ENCODE measurements around the gene ELOVL6. TPM values are rescaled to one million over a fixed set of nuclear protein-coding genes. Genes with fewer than 3 reads are reported as not detected.
"Not testable (repeated sequence)": the region's sequence is repeated elsewhere in the genome, so short reads cannot be mapped to it uniquely, and the experiment has no call there.

Gene ELOVL6
- total RNA-seq, 2 experiments from 2014 or later: 9.9 to 14.6 TPM

GRCh38 chr4:110164251-110164650, 34.2 kb downstream of the ELOVL6 start:
- POLR2A ChIA-PET: interaction anchor here (2.6 kb wide), 1 partner anchor 33 kb away, joined by 44 read pairs; the partner anchor contains the start of gene ELOVL6
- H3K27me3 Mint-ChIP-seq: no peaks in the 10 kb centered on the region
- H3K4me1 Mint-ChIP-seq: peaks cover 19% of the 10 kb centered on the region
- H3K36me3 Mint-ChIP-seq: peaks cover 21% of the 10 kb centered on the region
- ATAC-seq (ENCODE audit: low read depth) (no peak), DNase-seq (no peak)
- no peak overlapping the region for H3K27ac Mint-ChIP-seq
- H3K9me3 Mint-ChIP-seq: peaks cover 4% of the 10 kb centered on the region
- no peak overlapping the region for H3K4me3 Mint-ChIP-seq

GRCh38 chr4:110163327-110164069, 34.9 kb downstream of the ELOVL6 start:
- Mint-ChIP-seq H3K27me3 (no peaks in the 10 kb centered on the region), H3K36me3 (peaks cover 21% of the 10 kb centered on the region), H3K9me3 (peaks cover 4% of the 10 kb centered on the region), H3K27ac (no peak overlapping the region), H3K4me1 (peaks cover 19% of the 10 kb centered on the region), H3K4me3 (no peak overlapping the region)
- no peak for ATAC-seq (ENCODE audit: low read depth)
- POLR2A ChIA-PET: interaction anchor here (2.6 kb wide), 1 partner anchor 34 kb away, joined by 44 read pairs; the partner anchor contains the start of gene ELOVL6
- DNase-seq: no peak

- DNase-seq (no peak), ATAC-seq (ENCODE audit: low read depth) (no peak)
- Mint-ChIP-seq H3K4me3 (no peak overlapping the region), H3K4me1 (peaks cover 13% of the 10 kb centered on the region), H3K27ac (no peak overlapping the region), H3K9me3 (peaks cover 4% of the 10 kb centered on the region), H3K36me3 (peaks cover 21% of the 10 kb centered on the region), H3K27me3 (no peaks in the 10 kb centered on the region)
- POLR2A ChIA-PET: no interaction called here
Measured at GRCh38 chr4:110160618-110161017, 37.8 kb downstream of the ELOVL6 start.

DNA sequence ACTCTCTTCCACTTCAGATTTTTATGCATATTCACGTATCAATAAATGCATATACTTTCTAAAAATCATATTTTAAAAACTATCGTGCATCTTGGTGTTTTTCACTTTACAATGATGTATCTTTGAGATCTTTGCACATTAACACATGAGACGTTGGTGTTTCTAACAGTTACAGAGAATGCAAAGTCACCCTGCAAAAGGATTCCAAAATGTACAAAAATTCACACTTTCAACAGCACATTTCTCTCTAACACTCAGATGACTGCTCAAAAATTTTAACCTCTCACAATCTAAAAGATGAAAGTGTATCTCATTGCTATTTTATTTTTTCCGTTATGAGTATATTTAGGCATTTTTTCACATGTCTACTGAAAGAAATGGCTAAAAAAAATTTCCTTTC, 38.9 kb downstream of the ELOVL6 start:
- H3K27me3 Mint-ChIP-seq: no peaks in the 10 kb centered on the region
- peaks cover 18% of the 10 kb centered on the region for H3K36me3 Mint-ChIP-seq
- H3K4me3 Mint-ChIP-seq: no peak overlapping the region
- no peak for ATAC-seq (ENCODE audit: low read depth)
- H3K4me1 Mint-ChIP-seq: peaks cover 7% of the 10 kb centered on the region
- POLR2A ChIA-PET: no interaction called here
- no peak overlapping the region for H3K27ac Mint-ChIP-seq
- peaks cover 4% of the 10 kb centered on the region for H3K9me3 Mint-ChIP-seq
- DNase-seq: no peak

- peaks cover 5% of the 10 kb centered on the region for H3K36me3 Mint-ChIP-seq
- H3K9me3 Mint-ChIP-seq: no peaks in the 10 kb centered on the region
- H3K27ac Mint-ChIP-seq: no peak overlapping the region
- ATAC-seq (ENCODE audit: low read depth) (no peak), DNase-seq (no peak)
- POLR2A ChIA-PET: no interaction called here
- H3K27me3 Mint-ChIP-seq: no peaks in the 10 kb centered on the region
- H3K4me3 Mint-ChIP-seq: no peak overlapping the region
- peaks cover 3% of the 10 kb centered on the region for H3K4me1 Mint-ChIP-seq
Measured at GRCh38 chr4:110157580-110157979, 40.8 kb downstream of the ELOVL6 start.

DNA sequence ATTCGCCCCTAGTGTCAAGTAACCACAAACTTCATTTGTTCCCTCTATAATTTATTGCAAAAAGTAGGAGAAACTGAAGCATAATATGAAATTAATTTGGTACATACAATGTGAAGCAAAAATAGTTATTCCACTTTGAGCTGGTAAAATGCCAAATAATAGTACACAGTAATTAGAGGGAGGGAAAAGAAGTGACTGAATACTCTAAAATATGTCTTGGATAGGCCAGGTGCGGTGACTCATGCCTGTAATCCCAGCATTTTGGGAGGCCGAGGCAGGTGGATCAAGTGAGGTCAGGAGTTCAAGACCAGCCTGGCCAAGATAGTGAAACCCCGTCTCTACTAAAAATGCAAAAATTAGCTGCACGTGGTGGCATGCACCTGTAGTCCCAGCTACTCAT, 41.2 kb downstream of the ELOVL6 start:
- DNase-seq; H3K27ac Mint-ChIP-seq; H3K9me3 Mint-ChIP-seq; H3K36me3 Mint-ChIP-seq; H3K4me1 Mint-ChIP-seq; H3K4me3 Mint-ChIP-seq; ATAC-seq (ENCODE audit: low read depth); POLR2A ChIA-PET; H3K27me3 Mint-ChIP-seq: not testable (repeated sequence)

GRCh38 chr4:110156442-110156841, 42.0 kb downstream of the ELOVL6 start:
- no peak overlapping the region for H3K4me3 Mint-ChIP-seq
- H3K9me3 Mint-ChIP-seq: no peaks in the 10 kb centered on the region
- no peak overlapping the region for H3K27ac Mint-ChIP-seq
- H3K27me3 Mint-ChIP-seq: no peaks in the 10 kb centered on the region
- POLR2A ChIA-PET: no interaction called here
- ATAC-seq (ENCODE audit: low read depth) (no peak), DNase-seq (no peak)
- H3K36me3 Mint-ChIP-seq: peaks cover 3% of the 10 kb centered on the region
- H3K4me1 Mint-ChIP-seq: peaks cover 3% of the 10 kb centered on the region

DNA sequence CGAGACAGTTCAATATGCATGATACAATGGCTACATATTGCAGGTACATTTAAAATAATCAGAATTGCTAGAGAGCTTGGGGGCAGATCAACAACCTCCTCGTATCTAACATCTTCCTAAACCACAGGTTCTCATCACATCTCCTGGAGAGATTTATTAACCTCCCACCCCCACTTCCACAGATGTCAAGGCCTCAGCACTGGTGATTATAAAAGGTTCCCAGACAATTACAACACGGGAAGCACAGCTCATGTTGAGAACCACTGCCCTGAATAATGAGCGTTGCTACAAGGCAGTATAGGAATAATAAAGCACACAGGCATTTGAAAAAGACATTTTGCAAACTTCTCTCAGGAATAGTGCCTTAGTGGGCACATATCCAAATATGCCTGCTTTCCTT, 42.8 kb downstream of the ELOVL6 start:
- no peak for ATAC-seq (ENCODE audit: low read depth)
- Mint-ChIP-seq H3K27ac (no peak overlapping the region), H3K4me3 (no peak overlapping the region), H3K27me3 (no peaks in the 10 kb centered on the region), H3K9me3 (no peaks in the 10 kb centered on the region), H3K36me3 (no peaks in the 10 kb centered on the region), H3K4me1 (peaks cover 3% of the 10 kb centered on the region)
- DNase-seq: no peak
- POLR2A ChIA-PET: no interaction called here

DNA sequence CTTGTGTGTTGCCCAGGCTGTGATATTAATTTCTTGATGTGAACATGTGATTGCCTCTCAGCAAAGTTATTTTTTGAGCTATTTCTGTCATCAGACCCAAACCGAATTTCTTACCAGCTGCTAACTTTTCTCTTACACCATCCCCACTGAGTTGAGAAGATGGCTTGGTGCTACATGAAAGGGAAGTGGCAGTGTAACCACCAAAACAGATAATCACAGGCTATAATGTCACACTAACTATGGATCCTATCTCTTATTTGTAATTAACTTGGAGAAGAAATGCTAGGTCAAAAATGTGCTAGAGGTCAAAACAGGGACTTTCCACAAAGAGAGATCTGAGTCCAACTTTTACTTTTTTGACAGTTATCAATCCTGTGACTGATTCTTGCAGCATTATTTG, 43.8 kb downstream of the ELOVL6 start:
- DNase-seq: no peak
- H3K9me3 Mint-ChIP-seq: no peaks in the 10 kb centered on the region
- H3K27me3 Mint-ChIP-seq: no peaks in the 10 kb centered on the region
- no peaks in the 10 kb centered on the region for H3K36me3 Mint-ChIP-seq
- no peak for ATAC-seq (ENCODE audit: low read depth)
- POLR2A ChIA-PET: no interaction called here
- H3K27ac Mint-ChIP-seq: no peak overlapping the region
- peaks cover 3% of the 10 kb centered on the region for H3K4me1 Mint-ChIP-seq
- no peak overlapping the region for H3K4me3 Mint-ChIP-seq

- no peak for DNase-seq
- peaks cover 3% of the 10 kb centered on the region for H3K36me3 Mint-ChIP-seq
- H3K27ac Mint-ChIP-seq: no peak overlapping the region
- H3K9me3 Mint-ChIP-seq: no peaks in the 10 kb centered on the region
- no peaks in the 10 kb centered on the region for H3K27me3 Mint-ChIP-seq
- ATAC-seq (ENCODE audit: low read depth): no peak
- H3K4me1 Mint-ChIP-seq: peaks cover 3% of the 10 kb centered on the region
- H3K4me3 Mint-ChIP-seq: no peak overlapping the region
- POLR2A ChIA-PET: no interaction called here
Measured at GRCh38 chr4:110152386-110152785, 46.0 kb downstream of the ELOVL6 start.

GRCh38 chr4:110149089-110149488, 49.3 kb downstream of the ELOVL6 start:
- POLR2A ChIA-PET: no interaction called here
- no peak for ATAC-seq (ENCODE audit: low read depth)
- no peak overlapping the region for H3K27ac Mint-ChIP-seq

GRCh38 chr4:110142461-110142860, 56.0 kb downstream of the ELOVL6 start:
- Mint-ChIP-seq H3K4me1 (peaks cover 3% of the 10 kb centered on the region), H3K36me3 (peaks cover 17% of the 10 kb centered on the region), H3K27ac (no peak overlapping the region), H3K9me3 (no peaks in the 10 kb centered on the region), H3K27me3 (no peaks in the 10 kb centered on the region), H3K4me3 (no peak overlapping the region)
- no peak for DNase-seq
- no peak for ATAC-seq (ENCODE audit: low read depth)
- POLR2A ChIA-PET: no interaction called here

More at GRCh38 chr4:110149089-110149488, 49.3 kb downstream of the ELOVL6 start:
- no peak overlapping the region for H3K4me3 Mint-ChIP-seq
- H3K36me3 Mint-ChIP-seq: peaks cover 16% of the 10 kb centered on the region
- H3K27me3 Mint-ChIP-seq: no peaks in the 10 kb centered on the region
- DNase-seq: no peak
- no peaks in the 10 kb centered on the region for H3K9me3 Mint-ChIP-seq
- no peaks in the 10 kb centered on the region for H3K4me1 Mint-ChIP-seq

DNA sequence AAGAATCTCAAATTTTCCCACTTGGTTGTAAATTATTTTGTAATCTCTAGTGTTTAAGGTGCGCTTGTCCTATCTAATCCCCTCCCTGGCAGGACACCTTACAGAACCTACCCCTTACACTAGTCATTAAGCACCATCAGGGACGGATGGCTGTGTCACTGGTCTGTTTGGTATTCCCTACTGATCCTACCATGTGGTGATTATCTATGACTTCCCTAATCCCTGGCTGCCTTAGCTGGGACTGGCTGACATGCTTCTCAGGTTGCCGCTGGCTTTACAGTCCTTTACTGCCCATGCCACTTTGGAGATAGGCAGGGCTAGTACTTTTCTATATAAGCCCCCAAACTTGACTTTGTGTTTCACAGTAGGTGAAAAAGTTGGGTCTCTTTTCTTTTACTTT, 58.6 kb downstream of the ELOVL6 start:
- DNase-seq (no peak), ATAC-seq (ENCODE audit: low read depth) (no peak)
- no peaks in the 10 kb centered on the region for H3K27me3 Mint-ChIP-seq
- no peak overlapping the region for H3K27ac Mint-ChIP-seq
- no peak overlapping the region for H3K4me3 Mint-ChIP-seq
- peaks cover 3% of the 10 kb centered on the region for H3K4me1 Mint-ChIP-seq
- POLR2A ChIA-PET: no interaction called here
- H3K36me3 Mint-ChIP-seq: peaks cover 8% of the 10 kb centered on the region
- H3K9me3 Mint-ChIP-seq: no peaks in the 10 kb centered on the region

DNA sequence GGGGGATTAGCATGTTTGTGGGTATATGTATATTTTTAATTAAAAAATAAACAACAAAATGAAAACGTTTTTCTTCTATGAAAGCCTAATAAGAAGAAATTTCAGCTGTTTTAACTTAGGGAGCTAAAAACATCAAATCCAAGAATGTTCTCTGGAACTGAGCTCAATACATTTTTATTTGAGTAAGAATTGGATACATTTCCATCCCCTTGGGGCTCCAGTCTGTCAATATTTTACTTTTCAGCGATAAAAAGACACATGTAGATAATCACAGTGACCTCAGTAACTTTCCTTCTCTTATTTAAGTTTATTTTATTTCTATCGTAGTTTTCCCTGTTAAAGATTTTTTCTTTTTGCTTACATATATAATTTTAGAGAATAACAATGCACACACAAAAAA, 59.3 kb downstream of the ELOVL6 start:
- ATAC-seq (ENCODE audit: low read depth) (no peak), DNase-seq (no peak)
- H3K27ac Mint-ChIP-seq: no peak overlapping the region
- H3K36me3 Mint-ChIP-seq: peaks cover 10% of the 10 kb centered on the region
- no peaks in the 10 kb centered on the region for H3K27me3 Mint-ChIP-seq
- POLR2A ChIA-PET: no interaction called here
- H3K4me3 Mint-ChIP-seq: no peak overlapping the region
- H3K4me1 Mint-ChIP-seq: peaks cover 3% of the 10 kb centered on the region
- no peaks in the 10 kb centered on the region for H3K9me3 Mint-ChIP-seq
